ENCODE results near the gene UCP2.

- TF ChIP-seq CTCF (IDR thresholded peaks at IDR 0.05) (no peak), POLR2AphosphoS5 (IDR thresholded peaks at IDR 0.05) (no peak), EP300 (IDR thresholded peaks at IDR 0.05) (no peak)
Measured at GRCh38 chr11:73991471-73992006, 8.9 kb upstream of the UCP2 start.
